Fibroblast of skin of right quadriceps (primary cell): ENCODE results near the gene CLDN20.
A peak's percentile ranks its signal among the peaks of the same experiment; 100 is the strongest.
"Not testable (repeated sequence)": the region's sequence is repeated elsewhere in the genome, so short reads cannot be mapped to it uniquely, and the experiment has no call there.

Experiments
- DNase-seq: peaks from one replicate; pipeline ENCODE4 v3.0.0-alpha.2; 2013

CLDN20 gene

GRCh38 chr6:155270561-155271091, 6.8 kb downstream of the CLDN20 start:
- DNase-seq, result no peak

DNA sequence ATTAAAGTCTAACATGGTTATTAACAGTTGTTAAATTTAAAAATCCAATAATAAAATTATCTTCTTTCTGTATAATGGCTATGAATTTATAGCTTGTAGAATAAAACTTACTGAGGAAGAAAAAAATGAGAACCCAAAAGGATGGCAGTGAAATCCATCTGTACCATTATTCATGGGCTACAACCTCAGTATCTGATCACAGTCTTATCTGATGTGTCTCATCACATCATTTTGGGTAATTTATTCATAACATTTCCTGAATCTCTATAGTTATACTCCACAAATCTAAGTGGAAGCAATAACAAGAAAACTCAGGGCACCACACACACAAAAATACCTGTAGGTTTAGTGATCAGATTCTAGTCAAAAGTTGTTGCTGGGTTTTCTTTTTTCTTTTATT, 7.3 kb downstream of the CLDN20 start:
- no peak for DNase-seq

- DNase-seq, result peak; percentile 34
These were observed 8.8 kb downstream of the CLDN20 start for GRCh38 chr6:155272353-155273232.

- peak; percentile 98 for DNase-seq
These were observed 9.6 kb downstream of the CLDN20 start for GRCh38 chr6:155273431-155273830.

GRCh38 chr6:155274106-155274505, 10.3 kb downstream of the CLDN20 start:
- DNase-seq, result peak; percentile 83

DNA sequence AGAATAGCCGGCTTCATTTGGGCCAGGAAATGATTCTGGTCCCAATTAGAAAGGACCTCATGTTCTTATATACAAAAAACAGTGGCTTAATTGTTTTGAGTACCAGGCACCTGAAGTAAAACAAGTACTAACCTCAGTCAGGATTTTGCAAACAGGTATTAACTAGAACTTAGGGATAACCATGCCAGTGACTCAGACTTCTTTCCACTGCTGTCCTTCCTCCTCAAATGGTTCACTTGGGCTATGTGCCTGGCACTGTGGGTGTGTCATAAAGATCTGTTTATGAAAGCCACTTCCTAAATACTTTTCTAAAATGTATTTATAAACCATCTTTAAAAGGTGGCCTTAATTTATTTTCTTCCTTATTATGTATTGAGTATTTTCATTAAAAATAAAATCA, 10.7 kb downstream of the CLDN20 start:
- peak; percentile 59 for DNase-seq

DNA sequence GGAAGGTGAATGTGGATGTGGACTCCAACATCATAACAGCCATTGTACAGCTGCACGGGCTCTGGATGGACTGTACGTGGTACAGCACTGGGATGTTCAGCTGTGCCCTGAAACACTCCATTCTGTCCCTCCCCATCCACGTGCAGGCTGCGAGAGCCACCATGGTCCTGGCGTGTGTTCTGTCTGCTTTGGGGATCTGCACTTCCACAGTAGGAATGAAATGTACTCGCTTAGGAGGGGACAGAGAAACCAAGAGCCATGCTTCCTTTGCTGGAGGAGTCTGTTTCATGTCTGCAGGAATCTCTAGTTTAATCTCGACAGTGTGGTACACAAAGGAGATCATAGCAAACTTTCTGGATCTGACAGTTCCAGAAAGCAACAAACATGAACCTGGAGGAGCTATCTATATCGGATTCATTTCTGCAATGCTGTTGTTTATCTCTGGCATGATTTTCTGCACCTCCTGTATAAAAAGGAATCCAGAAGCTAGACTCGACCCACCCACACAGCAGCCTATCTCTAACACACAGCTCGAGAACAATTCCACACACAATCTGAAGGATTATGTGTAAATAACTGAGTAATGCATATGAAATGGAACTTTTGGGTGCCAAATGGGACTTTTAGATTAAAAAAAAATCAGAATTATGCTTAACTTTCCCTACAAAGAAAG, 12.1 kb downstream of the CLDN20 start:
- DNase-seq, result no peak

GRCh38 chr6:155276638-155277037, 12.8 kb downstream of the CLDN20 start:
- no peak for DNase-seq

DNA sequence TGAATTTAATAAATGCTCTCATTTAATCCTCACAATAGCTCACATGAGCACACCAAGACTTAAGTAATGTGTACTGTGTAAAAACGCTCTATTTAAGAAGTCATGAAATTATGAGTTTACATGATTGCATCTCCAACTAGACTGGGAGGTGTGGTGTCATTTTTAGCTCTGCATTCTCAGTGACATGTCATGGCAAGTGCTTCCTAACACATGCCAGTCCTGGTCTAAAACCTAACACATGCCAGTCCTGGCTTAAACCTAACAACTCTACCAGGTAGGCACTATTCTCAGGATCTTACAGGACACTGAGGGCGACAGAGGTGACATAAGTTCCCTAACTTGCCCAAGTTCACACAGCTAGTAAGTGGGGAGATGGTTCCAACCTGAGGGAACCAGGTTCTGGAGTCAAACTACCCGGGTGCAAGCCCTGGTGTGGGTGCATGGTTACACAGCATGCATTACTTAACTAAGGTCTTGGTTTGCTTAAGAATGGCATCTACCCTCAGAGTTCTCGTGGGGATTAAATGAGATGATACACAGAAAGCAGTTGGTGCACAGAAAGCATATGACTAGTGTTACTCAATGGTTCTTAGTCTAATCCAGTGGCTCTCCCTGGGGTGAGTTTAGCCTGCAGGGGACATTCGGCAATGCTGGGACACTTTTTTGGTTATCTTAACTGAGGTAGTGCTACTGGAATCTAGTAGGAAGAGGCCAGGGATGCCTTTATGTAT, 14.7 kb downstream of the CLDN20 start:
- no peak for DNase-seq

DNA sequence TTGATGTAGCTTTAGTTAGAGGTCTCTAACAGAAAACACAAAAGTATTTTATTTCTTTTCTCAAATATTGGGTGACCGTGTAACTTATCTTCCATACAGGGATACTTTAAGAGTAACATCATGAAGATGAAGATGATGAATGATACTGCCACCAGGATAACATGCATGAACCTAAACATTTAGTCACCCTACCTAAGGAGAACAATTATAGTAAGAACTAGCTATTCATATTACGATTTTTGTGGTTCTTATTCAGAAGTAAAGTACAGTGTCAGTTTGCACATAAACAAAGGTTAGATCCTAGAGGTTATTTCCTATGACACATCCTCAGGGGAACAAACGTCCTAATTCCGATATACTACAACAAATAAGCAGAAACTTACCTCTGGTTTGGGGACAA, 21.0 kb downstream of the CLDN20 start:
- DNase-seq, result no peak

GRCh38 chr6:155287762-155288161, 23.9 kb downstream of the CLDN20 start:
- DNase-seq, result no peak

DNA sequence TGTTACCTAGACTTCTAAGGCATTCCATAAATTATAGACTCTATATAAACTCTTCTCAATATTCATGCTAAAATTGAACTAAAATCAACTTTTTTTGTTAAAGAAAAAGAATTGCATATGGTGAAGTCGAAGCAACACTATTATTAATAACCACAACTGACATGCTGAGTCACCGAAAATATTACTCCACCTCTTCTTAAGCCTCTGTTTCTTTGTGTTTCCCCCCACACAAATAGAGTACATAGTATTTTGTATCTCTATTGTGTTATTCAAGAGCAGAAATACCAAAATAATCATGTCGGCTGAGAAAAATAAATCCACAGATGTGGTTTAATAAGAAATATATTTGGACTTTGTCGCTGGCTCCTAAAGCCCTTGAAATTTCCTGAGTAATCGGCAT, 26.7 kb downstream of the CLDN20 start:
- DNase-seq, result no peak

GRCh38 chr6:155291291-155291690, 27.5 kb downstream of the CLDN20 start:
- no peak for DNase-seq

DNA sequence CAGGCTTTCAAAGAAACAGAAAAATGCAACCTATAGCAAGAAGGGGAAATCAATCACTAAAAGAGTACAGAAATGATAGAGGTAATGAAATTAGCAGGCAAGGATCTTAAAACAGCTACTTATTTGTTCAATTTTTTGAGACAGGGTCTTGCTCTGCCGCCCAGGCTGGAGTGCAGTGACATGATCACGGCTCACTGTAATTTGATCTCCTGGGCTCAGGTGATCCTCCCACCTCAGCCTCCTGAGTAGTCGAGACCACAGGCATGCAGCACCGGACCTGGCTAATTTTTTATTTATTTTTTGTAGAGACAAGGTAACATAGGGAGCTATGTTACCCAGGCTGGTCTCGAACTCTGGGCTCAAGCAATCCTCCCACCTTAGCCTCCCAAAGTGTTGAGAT, 28.9 kb downstream of the CLDN20 start:
- no peak for DNase-seq

DNA sequence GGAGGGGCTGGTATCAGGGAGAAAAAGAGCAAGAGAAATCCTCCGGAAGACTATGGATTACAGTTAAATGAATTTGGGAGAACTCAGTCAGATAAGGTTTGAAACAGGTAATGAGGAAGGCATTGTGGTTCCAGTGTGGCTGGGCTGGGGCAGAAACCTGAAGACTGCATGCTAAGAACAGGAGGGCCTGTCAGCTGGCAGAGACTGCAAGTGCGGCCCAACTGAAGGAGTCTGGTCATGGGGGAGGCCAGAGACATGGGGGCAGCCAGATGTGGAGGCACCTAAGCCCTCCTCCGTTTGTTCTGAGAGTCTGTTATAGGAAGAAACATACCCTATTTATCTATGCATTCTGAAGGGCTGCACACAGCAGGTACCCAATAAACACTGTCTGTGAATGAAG, 33.9 kb downstream of the CLDN20 start:
- no peak for DNase-seq

- DNase-seq, result peak; percentile 74
These were observed 38.1 kb downstream of the CLDN20 start for GRCh38 chr6:155301867-155302266.

- DNase-seq, result peak; percentile 24
These were observed 39.6 kb downstream of the CLDN20 start for GRCh38 chr6:155303361-155303870.

GRCh38 chr6:155306958-155307357, 43.1 kb downstream of the CLDN20 start:
- DNase-seq, result no peak

DNA sequence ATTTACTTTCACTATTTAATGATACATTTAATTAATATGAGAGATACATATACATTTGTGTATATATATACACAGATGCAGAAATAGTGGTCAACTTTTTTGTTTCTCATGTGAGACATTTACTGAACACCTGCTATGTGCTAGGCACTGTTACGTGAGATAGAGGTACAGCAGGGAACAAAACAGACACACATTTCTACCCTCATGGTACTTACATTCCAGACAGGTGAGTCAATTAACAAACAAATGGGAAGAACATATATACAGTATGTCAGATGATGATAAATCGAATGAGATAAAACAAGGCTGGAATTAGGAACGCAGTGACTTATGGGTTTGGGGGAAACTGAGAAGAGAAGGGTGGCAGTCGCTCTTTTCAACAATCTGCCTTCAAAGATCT, 45.3 kb downstream of the CLDN20 start:
- DNase-seq, result no peak

DNA sequence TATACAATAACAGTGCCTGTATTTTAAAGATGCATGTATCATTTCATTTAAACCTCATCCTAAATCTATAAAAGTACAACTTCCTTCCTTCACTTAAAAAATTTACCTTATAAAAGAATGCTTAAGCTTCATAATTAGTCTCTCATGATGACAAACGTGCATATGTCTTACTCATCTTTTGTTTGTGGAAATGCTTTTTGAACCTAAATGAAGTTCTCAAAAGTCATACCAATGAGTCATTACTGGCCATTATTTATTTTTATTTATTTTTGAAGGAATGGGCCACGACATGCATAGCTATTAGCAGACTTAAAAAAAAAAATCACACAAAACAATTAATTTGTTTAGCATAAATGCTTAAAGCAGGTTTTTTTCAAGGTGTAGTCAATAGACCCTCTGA, 46.8 kb downstream of the CLDN20 start:
- peak; percentile 39 for DNase-seq

- DNase-seq, result no peak
These were observed 47.3 kb downstream of the CLDN20 start for GRCh38 chr6:155311086-155311485.

DNA sequence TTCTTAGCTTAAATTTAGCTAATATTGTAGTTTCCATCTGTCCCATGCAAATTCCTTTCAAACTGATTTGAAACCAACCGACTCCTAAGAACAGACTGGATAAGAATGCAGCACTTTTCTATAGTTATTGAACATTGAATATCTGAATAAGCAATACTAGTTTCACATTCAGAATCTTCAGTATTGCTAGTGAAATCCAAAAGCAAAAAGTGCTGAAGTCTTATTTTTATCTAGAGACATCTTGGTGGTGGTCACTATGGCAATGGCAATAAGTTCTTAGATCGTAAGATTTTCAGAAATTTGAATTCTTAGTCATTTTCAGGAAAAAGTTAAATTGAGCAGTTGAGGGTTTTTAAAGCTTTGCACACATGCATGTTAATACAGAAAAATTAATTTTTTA, 47.8 kb downstream of the CLDN20 start:
- DNase-seq, result no peak

DNA sequence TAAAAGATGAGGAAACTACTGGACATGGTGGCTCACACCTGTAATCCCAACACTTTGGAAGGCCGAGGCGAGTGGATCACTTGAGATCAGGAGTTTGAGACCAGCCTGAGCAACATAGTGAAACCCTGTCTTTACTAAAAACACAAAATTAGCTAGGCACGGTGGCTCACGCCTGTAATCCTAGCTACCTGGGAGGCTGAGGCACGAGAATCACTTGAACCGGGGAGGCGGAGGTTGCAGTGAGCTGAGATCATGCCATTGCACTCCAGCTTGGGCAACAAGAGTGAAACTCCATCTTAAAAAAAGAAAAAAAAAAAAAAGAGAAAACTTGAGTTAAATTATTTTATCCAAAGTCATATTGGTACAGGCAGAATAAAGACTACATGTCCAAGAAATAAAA, 49.1 kb downstream of the CLDN20 start:
- not testable (repeated sequence) for DNase-seq
